GM21381 (cell line): ENCODE results near the gene GALNT14.

Experiments
- ATAC-seq: cut with Tn5 transposase; IDR thresholded peaks from one replicate; pipeline ENCODE4 v1.9.1; 2021; ENCODE audit warnings: mild to moderate bottlenecking, moderate library complexity; ENCODE audit not compliant: unreplicated experiment

The GALNT14 gene

DNA sequence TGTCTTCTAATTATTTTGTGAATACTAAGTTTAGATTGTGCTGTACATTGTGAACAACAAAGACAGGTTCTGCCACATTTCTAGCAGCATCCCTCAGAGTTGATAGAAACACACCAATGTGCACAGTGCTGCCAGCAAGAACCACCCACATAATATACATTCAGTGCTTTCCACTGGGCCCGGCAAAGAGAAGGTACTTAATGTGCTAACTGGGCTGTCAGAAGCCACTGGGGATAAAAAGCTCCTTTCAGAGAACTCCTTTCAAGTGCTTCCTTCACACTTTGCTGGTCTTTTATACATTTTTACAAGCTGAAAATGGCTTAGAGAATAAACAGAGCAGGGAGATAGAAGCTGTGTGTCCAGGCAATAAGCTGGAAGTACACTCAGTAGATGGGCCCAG lies 273.0 kb downstream of the GALNT14 start:
- ATAC-seq, result no peak

DNA sequence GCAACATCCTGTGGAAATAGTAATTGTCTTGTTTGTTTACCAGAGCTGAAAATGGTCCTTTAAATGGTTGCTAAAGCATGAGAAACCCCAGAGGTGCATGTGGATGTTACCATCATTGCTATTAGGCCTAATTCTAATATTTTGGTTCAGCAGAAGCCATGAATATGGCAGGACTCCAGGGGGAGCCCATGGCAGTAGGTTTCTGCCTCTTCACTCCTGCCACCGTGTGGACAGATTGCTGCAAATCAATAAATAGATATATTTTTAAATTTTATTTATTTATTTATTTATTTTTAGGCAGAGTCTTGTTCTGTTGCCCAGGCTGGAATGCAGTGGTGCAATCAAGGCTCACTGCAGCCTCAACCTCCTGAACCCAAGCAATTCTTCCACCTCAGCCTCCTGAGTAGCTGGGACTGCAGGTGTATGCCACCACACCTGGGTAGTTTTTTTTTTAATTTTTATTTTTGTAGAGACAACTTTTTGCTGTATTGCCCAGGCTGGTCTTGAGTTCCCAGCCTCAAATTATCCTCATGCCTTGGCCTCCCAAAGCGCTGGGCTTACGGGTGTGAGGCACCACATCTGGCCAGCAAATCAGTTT lies 276.1 kb downstream of the GALNT14 start:
- ATAC-seq, result peak; percentile 64

DNA sequence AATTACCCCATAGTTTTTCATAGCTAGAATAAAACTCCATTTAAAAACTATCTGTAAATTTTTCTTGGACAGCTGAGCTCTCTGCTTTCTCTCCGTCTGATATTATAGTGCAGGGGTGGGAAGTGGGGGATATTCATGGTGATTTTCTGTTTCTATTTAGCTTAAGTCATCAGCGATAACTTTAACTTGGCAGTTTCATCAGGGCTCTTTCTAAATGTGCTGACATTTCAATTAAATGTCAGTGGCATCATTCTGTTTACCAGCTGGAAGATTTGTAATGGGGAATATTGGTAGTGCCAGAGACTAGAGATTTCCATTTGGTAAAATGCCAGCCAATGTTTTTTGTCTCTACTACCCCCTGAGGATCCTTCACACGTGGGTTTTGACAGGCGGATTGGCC lies 277.5 kb downstream of the GALNT14 start:
- ATAC-seq, result no peak
